ENCODE data around the gene RABGAP1L.

GRCh38 chr1:175033953-175034352, 874.6 kb downstream of the RABGAP1L start:
- TF ChIP-seq ZNF274 (IDR thresholded peaks at IDR 0.05; ENCODE audit: low read depth, low read length) (no peak), YY1 (IDR thresholded peaks at IDR 0.05; ENCODE audit: insufficient read depth, insufficient read length) (no peak), SUZ12 (IDR thresholded peaks at IDR 0.05; ENCODE audit: extremely low read depth, insufficient read depth, insufficient read length) (no peak)

Measured in NT2/D1 (cell line).